ENCODE results near the gene HAUS7.

HAUS7 gene

DNA sequence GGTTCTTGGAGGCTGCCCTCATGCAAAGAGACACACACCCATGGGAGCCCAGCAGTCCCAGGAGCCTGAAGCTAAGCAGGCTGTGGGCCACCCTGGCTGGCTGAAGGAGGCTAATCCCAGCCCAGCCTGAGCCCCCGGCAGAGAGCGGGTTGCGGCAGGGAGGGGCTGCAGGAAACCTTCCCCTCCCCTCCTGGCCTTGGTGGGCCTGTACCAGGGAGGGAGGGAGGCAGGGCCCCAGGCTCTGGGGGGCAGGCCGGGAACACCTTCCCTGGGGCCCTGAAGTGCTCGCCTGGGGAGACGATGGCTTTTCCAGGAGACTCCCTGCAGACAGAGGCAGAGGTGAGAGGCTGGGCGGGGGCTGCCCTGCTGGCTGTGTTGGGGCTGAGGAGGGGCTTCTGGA is 28.1 kb upstream of the HAUS7 start:
- no peak for DNase-seq

DNA sequence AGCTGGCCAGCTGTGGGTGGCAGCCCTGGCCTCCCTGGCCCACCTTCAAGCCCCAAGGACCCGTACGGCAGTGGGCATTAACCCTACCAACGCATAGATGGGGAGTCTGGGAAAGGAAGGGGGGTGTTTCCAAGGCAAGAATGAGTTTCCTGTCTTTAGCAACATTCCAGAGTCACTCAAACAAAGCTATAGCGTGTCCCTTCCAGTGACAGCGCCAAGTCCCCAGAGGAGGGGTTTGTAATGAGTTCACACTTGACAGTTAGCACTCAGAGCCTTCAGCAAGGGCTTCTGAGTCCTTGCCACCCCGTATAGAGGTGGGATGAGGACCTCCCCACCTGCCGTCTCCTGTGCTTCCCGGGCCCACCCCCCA is 26.2 kb upstream of the HAUS7 start:
- DNase-seq, result no peak

DNA sequence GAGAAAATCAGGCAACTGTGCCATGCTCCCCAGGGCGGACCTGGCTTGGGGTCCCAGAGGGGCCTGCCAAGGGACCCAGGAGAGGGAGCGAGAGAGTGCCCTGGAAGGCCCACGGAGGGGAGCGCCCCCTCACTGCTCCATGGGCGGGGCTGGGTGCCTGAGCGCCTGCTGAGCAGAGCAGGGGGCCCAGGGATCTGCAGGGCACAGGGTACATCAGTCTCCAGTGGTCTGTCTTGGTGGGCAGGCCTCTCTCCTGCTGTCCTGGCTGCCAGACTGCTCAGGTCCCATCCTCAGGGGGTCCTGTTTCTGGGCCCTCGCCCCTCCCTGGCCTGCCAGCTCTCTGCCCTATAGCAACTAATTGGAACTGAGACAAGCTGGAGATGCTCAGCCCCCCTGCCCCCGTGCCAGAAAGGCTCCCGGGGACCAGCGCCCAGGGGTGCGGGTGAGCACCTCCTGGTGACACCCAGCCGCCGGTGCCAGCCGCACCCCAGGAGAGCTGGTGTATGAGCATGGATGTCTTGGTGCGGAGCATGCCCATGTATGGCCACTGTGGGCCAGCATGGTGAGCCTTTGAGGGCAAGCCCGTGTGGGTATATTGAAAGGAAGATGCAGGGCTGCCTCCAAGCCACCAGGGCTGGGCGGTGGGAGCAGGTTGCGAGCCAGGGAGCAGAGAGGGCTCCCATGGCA is 25.7 kb upstream of the HAUS7 start:
- DNase-seq, result no peak

DNA sequence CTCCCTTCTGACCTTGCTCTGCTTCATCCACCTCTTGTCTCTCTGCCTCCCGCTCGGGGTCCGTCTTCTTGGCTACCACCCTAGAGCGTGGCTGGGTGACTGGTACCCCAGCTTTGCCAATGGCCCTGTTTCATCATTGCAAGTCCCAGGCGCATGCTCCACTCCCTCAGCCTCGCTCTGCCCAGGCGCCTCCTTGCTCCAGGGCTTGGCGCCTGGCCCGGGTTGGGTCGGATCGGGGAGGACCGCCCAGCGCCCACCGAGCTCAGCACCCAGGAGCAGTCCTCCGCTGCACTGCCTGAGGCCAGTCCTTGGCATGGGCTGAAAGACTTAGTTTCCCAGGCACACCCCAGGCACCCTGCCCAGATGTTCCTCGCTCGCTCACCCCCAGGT is 25.0 kb upstream of the HAUS7 start:
- no peak for DNase-seq

DNA sequence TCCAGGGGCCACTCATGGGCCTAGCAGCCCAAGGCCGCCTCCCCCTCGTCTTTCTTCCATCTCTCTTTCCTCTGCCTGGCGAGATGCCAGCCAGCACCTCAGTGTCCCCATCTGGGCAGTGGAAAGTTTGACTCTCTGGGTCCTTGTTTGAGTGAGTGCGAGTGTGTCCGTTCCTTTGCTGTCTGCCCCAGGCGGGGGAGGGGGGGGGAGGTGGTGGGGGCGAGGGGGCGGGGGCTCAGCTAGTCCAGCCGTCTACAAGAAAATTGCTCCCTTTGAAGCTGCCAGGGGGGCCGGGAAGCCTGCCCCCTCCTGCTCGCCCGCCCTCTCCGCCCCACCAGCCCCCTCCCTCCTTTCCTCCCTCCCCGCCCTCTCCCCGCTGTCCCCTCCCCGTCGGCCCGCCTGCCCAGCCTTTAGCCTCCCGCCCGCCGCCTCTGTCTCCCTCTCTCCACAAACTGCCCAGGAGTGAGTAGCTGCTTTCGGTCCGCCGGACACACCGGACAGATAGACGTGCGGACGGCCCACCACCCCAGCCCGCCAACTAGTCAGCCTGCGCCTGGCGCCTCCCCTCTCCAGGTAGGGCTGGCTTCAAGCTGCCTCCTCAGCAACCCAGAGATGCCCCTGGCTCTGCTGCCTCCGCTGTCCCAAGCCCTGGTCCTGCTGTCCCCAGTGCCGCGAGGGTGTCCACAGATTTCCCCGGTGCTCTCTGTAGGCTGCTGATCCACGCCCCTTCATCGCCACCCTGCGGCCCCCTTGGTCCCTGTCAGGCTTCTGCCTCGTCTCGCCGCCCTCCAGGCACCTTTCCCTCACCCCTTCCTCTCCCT is 24.4 kb upstream of the HAUS7 start, which contains the start of gene BGN:
BGN (plus strand) TSS at position 440 of the 821 bp plus-strand sequence. CDS start 9,652 bp downstream, outside the sequence.
- DNase-seq, result peak; percentile 13 to 23

DNA sequence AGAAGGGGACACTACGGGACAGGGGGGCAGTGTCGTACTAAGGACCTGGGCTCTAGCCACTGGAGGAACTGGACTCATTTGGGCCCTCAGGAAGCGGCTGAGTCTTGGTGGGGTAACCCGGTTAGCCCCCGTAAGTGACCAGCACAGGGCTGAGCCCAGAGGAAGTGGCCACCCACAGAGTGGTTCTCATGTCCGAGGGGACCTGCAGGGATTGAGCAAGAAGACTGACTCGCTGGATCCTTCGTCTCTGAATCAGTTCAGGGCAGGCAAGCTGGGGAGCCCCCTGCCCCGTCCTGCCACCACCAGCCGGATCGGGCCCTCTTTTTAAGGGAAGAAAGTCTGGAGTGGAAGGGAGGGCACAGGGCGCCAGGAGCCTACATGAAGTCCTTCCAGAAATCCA is 23.7 kb upstream of the HAUS7 start:
- DNase-seq, result no peak

DNA sequence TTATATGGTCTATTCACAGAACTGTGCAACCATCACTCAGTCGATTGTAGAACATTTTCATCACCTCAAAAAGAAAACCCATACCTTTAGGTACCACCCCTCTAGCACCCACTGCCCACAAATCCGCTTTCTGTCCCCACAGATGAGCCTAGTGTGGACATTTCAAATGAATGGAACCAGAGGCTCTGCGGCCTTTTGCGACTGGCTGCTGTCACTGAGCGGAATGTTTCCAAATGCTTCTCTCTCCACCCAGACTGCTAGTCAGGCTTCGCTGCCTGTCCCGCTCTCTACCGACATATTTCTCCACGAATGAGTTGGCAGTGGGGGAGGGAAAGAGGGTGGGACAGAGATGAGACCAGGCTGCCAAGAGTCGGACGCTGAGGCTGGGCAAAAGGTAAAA is 22.7 kb upstream of the HAUS7 start:
- DNase-seq, result no peak

DNA sequence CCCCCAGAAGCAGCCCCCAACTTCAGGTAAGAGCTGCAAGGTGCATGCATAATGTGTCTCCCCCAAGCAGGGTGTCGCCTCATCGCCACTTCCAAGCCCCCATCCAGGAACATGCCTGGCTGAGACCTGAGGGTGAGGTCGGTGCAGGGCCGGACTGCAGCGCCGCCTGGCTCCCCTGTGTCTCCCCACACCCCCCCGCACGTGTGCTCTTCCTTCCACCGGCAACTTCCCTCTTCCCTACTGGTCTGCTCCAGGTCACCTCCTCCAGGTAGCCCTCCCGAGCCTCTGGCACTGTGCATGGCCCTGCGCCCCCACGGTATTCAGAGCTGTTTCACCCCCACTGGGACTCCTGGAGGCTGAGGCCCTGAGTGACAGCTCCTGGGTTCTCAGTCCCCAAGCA is 22.2 kb upstream of the HAUS7 start:
- DNase-seq, result peak in 1 of 2 experiments; percentile 10

DNA sequence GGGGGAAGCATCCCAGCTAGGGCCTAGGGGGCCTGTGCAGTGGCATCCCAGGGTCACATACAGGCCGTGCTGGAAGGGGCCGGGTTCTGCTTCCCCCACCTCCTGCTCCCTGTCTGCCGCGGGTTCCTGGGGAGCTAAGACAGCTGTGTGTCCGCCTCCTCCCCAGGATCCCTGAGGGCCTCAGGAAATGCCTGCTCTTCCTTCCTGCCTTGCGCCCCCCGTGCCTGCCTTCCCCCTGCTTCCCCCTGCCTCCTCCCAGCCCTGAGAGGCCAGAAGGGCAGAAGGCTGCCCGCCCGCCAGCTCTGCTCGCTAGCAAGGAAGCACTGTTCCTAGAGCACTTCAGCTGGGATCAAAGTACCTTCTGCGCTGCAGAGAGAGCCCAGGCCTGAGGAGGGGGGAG is 21.5 kb upstream of the HAUS7 start:
- DNase-seq, result peak; percentile 59 to 74

DNA sequence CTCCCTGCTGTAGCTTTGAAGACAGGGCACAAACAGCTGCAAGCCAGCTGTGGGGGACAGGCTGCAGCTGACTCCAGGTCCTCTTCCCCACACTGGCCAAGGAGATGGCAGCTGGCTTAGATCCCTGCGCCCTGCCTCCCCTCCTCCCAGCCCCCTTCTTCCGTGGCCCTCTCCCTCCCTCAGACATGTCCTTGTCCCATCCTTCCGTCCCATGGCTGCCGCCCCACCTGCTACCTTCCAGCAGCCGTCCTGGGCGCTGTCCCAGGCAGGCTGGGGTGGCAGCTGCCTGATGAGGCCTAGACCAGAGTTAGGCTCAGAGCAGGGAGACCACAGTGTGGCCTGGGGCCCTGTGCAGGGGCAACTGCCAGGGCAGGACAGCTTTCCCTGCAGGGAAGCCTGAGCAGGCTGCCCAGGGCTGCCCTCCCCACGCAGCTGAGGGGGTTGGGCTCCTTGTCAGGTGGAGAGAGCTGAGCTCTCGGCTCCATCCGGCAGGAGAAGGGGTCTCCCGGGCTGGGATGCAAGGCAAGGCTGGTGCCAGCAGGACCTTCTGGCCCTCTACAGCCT is 21.1 kb upstream of the HAUS7 start:
- peak; percentile 13 to 17 for DNase-seq

DNA sequence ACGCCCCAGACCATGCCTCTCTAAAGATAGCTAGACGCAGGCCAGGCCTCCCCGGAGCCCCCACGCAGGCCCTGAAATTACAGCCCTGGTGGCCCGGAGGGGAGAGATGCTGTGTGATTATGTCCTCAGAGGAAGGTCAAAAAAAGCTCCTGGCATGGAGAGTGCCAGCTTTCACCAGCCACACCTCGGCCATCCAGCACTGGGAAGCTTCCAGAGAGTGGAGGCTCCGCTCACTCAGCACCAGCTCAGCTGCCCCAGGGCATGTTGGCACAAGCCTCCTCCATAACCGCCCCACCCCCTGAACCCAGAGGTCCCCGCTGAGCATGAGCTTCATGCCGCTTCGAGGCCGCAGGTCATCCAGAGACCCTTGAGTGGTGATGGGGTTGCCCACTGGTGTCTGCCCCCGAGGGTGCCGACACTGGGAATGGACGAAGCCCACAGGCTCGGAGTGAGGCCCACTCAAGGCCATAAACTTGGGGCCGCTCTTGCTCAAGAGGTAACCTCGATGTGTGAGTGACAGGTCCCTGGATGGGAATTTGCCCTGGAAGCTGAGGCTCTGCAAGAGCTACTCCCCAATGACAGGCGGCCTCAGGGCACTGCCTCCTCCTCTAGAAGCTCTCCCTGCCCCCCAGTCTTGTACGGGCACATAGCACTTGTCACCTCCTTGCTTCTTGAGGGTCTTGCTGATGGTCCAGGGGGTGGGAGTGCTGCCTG is 20.0 kb upstream of the HAUS7 start:
- DNase-seq, result no peak

DNA sequence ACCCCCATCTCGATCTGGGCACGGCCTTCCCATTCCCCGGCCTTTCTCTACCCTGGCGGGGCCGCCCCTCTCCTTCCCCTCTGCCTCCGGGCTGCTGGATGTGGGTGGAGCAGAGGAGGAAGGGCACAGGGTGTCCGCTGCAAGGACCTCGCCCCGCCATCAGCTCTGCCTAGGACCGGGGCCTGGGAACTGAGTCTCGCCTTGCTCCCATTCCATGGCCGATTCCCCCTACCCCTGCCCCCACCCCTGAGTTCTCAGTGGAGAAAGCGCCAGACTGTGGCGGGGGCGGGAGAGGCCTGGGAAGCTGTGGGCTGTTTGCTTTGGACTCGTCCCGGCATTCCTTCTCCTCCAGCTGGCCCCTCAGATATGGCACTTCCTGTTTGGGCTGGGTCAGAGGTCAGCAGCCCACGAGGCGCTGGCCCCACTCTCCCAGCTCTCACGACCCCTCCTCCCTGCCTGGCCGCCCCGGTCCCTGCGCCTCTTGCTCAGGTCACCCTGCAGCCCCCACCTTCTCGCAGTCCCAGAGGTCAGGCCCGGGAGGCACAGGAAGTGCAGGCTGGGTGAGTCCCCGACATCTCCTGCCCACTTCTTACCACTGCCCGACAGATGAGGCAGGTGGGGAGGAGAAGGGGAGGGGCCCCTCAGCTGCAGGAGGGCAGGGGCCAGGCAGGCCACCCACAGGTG is 18.0 kb upstream of the HAUS7 start:
- DNase-seq, result no peak

DNA sequence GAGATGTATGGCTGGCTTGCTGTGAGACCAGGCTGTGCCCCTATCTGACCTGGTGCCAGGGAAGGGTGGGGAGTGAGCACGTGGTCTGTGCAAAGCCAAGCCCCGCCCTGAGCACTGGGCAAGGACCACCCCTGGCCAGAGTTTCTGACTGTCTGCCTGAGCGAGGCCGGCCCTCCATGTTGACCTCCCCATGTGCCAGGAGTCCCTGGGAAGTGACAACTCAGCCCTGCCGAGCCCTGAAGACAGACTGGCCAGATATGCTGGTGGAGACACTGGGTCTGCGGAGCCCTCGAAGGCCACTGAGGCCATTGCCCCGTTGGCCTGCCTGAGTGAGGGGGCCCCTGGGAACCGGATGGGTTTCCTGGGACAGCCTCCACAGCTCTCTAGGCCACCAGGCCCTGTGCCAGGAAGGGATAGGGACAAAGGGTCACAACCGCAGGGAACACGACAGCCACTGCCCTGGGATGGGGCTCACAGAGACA is 17.3 kb upstream of the HAUS7 start:
- DNase-seq, result no peak

DNA sequence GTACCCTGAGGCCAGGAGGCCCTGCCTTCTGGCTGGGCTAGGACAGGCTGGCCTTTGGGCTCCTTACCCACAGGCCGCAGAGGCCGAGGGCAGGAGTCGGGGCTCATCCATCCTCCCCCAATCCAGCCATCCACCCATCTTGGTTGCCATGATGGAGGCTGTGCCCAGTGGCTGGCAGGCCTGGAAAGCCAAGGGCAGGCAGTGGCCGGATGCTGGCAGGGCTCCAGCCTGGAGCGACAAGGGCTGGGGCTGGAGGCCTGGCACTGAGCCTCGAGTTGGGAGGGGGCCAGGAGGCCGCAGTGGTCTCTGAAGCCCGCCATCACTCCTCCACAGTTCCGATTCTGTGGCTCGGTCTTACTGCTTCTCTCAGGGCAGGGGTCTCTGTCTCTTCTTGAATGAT is 15.8 kb upstream of the HAUS7 start:
- no peak for DNase-seq

DNA sequence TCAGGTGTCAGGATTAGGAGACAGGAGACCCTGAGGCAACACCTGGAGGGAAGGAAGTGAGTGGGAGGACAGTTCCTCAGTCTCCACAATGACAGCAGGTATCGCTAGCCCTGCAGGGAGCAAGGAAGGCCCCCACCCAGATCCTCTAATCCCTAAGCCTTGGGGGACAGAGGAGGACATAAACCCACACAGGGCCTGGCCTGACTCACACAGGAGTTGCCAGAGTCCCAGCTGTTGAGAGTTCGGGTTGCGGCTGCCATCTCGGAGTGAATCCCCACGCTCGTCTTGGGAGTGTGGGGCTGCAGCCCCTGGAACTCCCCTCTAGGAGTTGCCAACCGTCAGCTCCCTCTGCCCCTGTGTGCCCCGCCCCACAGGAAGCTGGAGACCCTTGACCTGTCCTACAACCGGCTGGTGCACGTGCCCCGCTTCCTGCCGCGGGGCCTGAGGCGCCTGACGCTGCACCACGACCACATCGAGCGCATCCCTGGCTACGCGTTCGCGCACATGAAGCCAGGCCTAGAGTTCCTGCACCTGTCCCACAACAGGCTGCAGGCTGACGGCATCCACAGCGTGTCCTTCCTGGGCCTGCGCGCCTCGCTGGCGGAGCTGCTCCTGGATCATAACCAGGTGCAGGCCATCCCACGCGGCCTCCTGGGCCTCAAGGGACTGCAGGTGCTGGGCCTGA is 15.2 kb upstream of the HAUS7 start:
- no peak for DNase-seq

DNA sequence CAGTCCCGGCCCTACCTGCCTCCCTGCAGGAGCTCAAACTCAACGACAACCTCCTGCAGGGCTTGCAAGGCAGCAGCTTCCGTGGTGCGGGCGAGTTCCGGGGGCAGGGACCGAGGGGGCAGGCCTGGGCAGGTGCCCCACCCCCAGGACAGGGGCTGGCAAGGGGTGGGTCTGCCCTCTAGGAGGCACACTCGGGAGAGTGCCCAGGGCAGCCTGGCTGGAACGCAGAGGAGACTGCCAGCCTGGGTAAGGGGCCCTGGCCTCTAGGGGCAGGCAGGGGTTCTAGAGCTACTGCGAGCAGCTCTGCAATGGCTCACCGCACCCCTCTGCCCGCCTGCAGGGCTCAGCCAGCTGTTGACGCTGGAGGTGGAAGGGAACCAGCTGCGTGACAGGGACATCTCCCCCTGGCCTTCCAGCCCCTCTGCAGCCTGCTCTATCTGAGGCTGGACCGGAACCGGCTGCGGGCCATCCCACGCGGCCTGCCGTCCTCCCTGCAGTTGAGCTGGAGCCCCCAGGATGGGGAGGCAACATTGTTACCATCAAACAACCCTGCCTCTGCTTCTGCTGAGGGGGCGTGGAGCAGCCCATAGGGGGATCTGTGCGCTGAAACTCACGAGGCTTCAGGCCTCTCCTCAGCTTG is 12.1 kb upstream of the HAUS7 start:
- no peak for DNase-seq

DNA sequence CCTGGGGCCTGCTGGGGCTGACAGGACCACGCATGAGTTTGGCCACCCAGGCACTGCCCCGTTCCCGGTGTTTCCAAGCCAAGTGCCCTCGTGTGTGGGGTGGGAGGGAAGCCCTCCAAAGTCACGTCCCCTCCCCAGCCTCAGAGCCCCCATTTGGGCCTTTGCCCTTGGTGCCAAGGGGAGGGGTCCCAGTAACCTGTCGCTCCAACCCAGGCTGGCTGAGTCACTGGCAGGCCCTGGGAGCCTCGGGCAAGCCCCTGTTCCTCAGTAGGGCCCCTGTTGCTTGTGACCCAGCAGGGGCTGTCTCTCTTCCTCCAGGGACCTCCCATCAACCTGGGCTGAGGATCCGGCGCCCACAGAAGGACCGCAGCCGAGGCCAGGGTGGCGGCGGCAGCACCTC is 10.7 kb upstream of the HAUS7 start:
- no peak for DNase-seq

DNA sequence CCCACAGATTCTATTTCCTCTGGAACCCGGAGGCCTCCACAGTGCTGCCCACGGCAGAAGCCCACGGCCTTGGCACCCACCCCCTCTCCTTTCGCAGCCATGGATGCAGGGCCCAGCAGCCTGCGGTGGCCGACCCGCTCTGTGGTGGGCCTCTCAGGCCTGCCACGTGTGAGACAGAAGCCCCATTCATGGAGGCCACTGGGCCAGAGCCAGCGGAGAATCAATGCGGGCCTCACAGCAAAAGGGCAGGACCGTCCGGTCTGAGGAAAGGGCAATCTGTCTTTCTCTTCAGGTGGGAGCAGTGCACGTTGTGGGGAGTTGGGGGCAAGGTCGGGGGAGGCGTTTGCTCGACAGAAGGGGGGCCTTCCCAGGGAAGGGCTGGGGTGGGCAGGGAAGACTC is 8.4 kb upstream of the HAUS7 start:
- no peak for DNase-seq

DNA sequence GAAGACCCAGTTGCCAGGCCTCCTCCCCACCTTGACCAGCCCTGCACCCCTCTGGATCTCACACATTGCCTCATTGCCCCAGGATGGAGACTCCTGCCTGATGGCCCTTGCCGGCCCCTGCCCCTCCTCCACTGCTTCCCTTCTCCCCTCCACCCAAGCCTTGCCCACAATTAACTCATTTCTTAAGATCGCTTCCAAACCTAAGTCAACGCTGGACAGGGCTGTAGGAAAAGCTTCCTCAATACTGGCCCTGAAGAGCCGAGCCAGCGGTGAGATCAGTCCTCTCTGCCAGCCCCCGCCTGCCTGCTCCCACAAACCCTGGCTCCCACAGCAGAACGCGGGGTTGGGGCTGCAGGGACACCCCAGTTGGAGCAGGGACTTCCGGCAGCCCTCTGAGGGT is 7.5 kb upstream of the HAUS7 start:
- no peak for DNase-seq

DNA sequence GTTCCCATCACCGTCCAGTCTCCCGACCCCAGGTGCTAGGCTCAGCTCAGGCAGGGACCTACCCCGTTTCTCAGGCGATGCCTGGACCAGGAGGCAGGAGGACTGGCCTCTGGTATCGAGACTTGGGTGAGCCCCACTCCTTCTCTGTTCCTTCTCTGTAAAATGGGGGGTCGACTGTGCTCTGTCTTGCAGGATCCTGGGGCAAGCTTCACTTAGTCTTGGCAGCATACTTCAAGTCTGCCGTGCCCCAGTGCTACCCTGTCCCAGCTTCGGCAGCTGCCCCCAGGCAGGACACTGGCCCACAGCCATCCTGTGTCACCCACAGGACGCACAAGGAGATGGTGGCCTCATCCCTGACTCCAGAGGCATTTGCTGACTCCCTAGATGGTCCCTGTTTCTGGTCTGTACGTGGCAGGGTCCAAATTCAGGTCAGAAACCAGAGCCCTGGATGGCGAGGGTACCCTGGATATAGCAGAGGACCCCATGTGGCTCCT is 7.0 kb upstream of the HAUS7 start:
- DNase-seq, result no peak

DNA sequence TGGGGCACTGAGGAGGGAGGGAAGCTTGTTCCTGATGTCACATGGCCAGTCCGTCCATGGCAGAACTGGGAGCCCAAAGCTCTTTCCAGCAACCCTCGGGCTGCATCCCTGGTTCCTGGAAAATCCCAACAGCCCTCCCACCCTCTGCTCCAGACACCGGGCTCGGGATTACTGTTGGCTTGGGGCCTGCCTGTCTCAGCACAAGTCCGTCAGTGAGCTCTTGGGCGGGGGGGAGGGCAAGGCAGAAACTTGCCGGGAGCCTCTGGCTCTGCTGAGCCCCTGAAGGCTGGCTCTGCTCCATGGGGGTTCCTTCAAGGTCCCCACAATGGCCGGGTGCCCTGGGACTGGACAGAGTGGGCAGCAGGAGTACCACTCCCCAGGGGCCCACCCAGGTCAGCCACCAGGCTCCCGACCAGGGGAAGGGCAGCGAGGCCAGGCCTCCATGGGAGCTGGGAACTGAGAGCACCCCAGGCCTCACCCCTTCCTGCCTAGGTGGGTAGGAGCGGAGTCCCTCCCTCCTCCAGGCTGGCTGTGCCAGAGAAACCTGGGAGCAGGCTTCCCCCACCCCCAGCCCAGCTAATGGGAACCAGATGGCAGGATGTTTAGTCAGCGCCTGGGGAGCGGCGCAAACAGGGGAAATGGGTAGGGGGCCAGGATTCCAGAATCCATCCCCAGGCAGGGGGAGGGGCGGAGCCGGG is 6.4 kb upstream of the HAUS7 start:
- DNase-seq, result no peak
